ENCODE results near the gene STRN3. TPM values are rescaled to one million over a fixed set of nuclear protein-coding genes. Genes with fewer than 3 reads are reported as not detected.
"Not testable (repeated sequence)": the region's sequence is repeated elsewhere in the genome, so short reads cannot be mapped to it uniquely, and the experiment has no call there.

STRN3 gene
- total RNA-seq, 1 donor from 2014 or later: 42.0 TPM

GRCh38 chr14:30972036-30972732 is 54.0 kb downstream of the STRN3 start:
- not testable (repeated sequence) for DNase-seq (ENCODE audit: low spot score)

DNA sequence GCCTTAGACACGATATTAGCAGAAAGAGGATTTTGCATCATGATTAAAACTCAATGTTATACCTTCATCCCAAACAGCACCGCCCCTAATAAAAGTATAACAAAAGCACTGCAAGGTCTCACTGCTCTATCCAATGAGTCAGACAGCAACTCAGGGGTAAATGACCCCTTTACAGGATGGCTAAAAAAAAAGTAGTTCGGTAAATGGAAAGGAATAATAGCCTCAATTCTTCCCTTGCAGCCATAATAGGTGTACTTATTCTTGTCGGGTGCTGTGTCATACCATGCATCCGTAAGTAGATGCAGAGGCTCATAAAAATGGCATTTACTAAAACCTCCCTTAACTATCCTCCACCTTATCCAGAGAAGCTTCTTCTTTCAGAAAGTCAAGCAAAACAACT is 54.6 kb downstream of the STRN3 start:
- no peak for DNase-seq (ENCODE audit: low spot score)

- not testable (repeated sequence) for DNase-seq (ENCODE audit: low spot score)
Measured at GRCh38 chr14:30969796-30970195, 56.4 kb downstream of the STRN3 start.

- DNase-seq (ENCODE audit: low spot score): not testable (repeated sequence)
Measured at GRCh38 chr14:30967364-30968098, 58.6 kb downstream of the STRN3 start.

- no peak for DNase-seq (ENCODE audit: low spot score)
Measured at GRCh38 chr14:30966415-30967363, 59.5 kb downstream of the STRN3 start.

GRCh38 chr14:30965861-30966260 is 60.3 kb downstream of the STRN3 start:
- DNase-seq (ENCODE audit: low spot score): not testable (repeated sequence)

DNA sequence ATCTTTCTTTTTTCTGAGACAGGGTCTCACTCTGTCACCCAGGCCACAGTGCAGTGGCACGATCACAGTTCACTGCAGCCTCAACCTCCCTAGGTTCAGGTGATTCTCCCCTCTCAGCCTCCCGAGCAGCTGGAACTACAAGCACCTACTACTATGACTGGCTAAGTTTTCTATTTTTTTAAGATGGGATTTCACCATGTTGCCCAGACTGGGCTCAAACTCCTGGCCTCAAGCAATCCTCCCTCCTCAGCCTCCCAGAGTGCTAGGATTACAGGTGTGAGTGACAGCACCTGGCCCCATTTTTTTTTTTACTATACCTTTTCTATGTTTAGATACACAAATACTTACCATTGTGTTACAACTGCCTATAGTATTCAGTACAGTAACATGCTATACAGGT is 63.6 kb downstream of the STRN3 start:
- DNase-seq (ENCODE audit: low spot score): not testable (repeated sequence)

GRCh38 chr14:30961330-30961729 is 64.8 kb downstream of the STRN3 start:
- no peak for DNase-seq (ENCODE audit: low spot score)

DNA sequence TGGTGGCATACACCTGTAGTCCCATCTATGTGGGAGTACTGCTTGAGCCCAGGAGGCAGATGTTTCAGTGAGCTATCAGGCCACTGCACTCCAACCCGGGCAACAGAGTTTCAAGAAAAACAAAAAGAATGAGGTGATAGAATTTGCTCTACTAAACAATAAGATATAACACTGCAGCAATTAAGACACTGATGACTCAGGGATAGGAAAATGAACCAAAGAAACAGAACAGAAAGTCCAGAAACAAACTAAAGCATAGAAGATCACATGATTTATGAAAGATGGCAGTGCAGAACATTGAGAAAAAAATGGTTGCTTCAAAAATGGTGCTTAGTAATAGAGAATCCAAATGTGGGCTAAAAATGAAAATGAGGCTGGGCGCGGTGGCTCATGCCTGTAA is 66.0 kb downstream of the STRN3 start:
- DNase-seq (ENCODE audit: low spot score): no peak

- no peak for DNase-seq (ENCODE audit: low spot score)
Measured at GRCh38 chr14:30958555-30959407, 67.4 kb downstream of the STRN3 start.

- no peak for DNase-seq (ENCODE audit: low spot score)
Measured at GRCh38 chr14:30957813-30958370, 68.3 kb downstream of the STRN3 start.

DNA sequence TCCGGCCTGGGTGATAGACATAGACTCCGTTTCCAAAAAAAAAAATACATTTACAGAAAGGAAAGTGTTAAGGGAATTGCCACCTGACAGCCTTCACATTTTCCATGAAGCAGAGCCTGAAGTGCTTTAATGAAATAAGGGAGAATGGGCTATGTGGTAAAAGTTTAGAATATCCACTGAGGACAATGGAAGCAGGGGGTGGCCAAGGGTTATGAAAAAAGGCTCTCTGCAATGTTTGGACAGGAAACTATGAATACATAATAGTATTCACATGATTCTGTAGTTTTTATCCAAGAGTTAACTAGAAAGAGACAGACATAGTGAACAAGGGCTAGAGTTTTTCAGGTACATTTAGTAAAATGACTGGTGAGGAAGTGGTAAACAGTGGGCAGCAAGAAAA is 76.5 kb downstream of the STRN3 start:
- no peak for DNase-seq (ENCODE audit: low spot score)

- DNase-seq (ENCODE audit: low spot score): no peak
Measured at GRCh38 chr14:30943694-30944093, 82.5 kb downstream of the STRN3 start.

- no peak for DNase-seq (ENCODE audit: low spot score)
Measured at GRCh38 chr14:30940886-30941285, 85.3 kb downstream of the STRN3 start.

DNA sequence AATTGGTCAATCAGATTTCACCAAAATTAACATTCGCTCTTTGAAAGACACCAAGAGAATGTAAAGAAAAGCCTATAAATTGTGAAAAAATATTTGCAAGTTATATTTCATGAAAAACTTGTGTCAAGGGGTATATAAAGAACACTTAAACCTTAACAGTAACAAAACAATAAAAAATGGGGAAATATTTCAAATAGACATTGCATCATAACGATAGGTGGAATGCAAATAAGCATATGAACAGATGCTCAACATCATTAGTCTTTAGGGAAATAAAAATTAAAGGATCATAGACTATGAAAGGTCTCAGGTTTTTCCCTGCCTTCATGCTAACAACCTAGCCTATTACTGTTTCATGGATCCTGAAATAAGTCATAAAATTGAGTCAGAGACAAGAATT is 87.6 kb downstream of the STRN3 start:
- no peak for DNase-seq (ENCODE audit: low spot score)

- no peak for DNase-seq (ENCODE audit: low spot score)
Measured at GRCh38 chr14:30935445-30935844, 90.7 kb downstream of the STRN3 start.

DNA sequence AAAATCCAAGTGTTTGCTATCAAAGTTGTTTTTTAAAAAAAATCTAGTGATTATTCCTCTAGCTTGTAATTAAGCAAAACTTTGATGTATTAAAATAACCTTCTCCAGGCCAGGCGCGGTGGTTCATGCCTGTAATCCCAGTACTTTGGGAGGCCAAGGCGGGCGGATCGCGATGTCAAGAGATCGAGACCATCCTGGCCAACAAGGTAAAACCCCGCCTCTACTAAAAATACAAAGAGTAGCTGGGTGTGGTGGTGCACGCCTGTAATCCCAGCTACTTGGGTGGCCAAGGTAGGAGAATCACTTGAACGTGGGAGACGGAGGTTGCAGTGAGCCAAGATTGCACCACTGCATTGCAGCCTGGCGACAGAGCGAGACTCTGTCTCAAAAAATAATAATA is 92.2 kb downstream of the STRN3 start:
- not testable (repeated sequence) for DNase-seq (ENCODE audit: low spot score)

- no peak for DNase-seq (ENCODE audit: low spot score)
Measured at GRCh38 chr14:30928462-30928861, 97.7 kb downstream of the STRN3 start.

DNA sequence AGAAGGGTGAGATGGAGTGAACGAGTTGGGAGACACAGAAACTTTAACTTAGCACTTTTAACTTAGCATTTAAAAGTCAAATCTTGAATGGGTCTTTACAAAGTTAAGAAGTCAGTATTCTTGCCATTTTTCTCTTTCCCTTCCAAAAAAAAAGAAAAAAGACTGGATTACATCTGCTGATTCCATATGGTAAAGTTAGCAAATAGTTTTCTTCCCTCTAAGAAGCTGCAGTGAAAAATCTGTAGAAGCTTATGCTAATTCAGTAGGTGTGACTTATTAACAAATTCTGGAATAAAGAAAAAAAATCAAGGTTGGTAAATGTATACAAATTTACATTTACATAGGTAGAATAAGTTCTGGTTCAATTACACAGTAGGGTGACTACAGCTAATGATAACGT is 100.9 kb downstream of the STRN3 start:
- DNase-seq (ENCODE audit: low spot score): no peak

DNA sequence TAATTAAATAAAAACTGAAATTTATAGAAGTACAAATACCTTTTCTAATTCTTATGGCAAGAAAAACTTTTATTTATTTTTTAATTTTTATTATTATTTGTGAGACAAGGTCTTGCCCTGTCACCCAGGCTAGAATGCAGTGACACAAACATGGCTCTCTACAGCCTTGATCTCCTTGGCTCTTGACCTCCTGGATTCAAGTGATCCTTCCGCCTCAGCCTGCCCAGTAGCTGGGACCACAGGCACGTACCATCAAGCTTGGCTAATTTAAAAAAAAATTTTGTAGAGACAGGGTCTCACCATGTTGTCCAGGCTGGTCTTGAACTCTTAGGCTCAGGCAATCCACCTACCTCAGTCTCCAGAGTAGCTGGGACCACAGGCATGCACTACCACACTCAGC is 104.4 kb downstream of the STRN3 start:
- DNase-seq (ENCODE audit: low spot score): no peak

Data from mesenteric fat pad (tissue), 1 donor.